K562 (cell line): ENCODE measurements around the gene DDIT3. TPM values are rescaled to one million over a fixed set of nuclear protein-coding genes. Genes with fewer than 3 reads are reported as not detected.

Source experiments
- CHD2 ChIP-seq: IDR thresholded peaks from 2 replicates; pipeline ENCODE4 v1.6.1; 2011; ENCODE audit warnings: low read depth, low read length
- ESRRB ChIP-seq: fragments of 250-450 bp; sonication (Bioruptor Pico); IDR thresholded peaks from 2 replicates; pipeline ENCODE4 v1.5.0; 2020; ENCODE audit warnings: mild to moderate bottlenecking, moderate library complexity, borderline replicate concordance
- FOXO4 ChIP-seq: fragments of 450-650 bp; formaldehyde crosslinking; IDR thresholded peaks from 2 replicates; pipeline ENCODE4 v1.4.0; 2020; ENCODE audit warnings: mild to moderate bottlenecking, moderate library complexity
- FOXP4 ChIP-seq: sonication (generic); formaldehyde crosslinking; IDR thresholded peaks from 2 replicates; pipeline ENCODE4 v1.8.0; 2022; ENCODE audit warnings: mild to moderate bottlenecking, missing genetic modification reagents, borderline replicate concordance
- KLF16 ChIP-seq: IDR thresholded peaks from 2 replicates; pipeline ENCODE4 v1.6.1; 2016; ENCODE audit warnings: antibody characterized with exemption
- LCOR ChIP-seq: sonication (generic); formaldehyde crosslinking; IDR thresholded peaks from 2 replicates; pipeline ENCODE4 v1.8.0; 2022; ENCODE audit warnings: mild to moderate bottlenecking, missing genetic modification reagents
- MAFK ChIP-seq: IDR thresholded peaks from 2 replicates; pipeline ENCODE4 v1.6.1; 2011; ENCODE audit warnings: low read length, improper control_type of control experiment
- NFIX ChIP-seq: fragments of 250-450 bp; sonication (Bioruptor Pico); IDR thresholded peaks from 2 replicates; pipeline ENCODE4 v1.4.0; 2020; ENCODE audit warnings: low read depth, mild to moderate bottlenecking, moderate library complexity
- NR4A1 ChIP-seq, 2 experiments: fragments of 250-450 bp in 1 of 2; fragments of 450-650 bp in 1 of 2; sonication (Bioruptor Pico) in 1 of 2; IDR thresholded peaks; 2 replicates each; pipeline versions ENCODE4 v1.4.0 to v1.6.1; 2016 to 2020; ENCODE audit warnings: mild to moderate bottlenecking in 2 of 2, missing compliant biosample characterization in 1 of 2, missing genetic modification characterization in 1 of 2, moderate library complexity in 1 of 2
- PREB ChIP-seq: sonication (generic); formaldehyde crosslinking; IDR thresholded peaks from 2 replicates; pipeline ENCODE4 v1.8.1; 2023; ENCODE audit warnings: mild to moderate bottlenecking, missing genetic modification reagents
- TEAD2 ChIP-seq: fragments of 450-650 bp; IDR thresholded peaks from 2 replicates; pipeline ENCODE4 v1.6.1; 2016; ENCODE audit warnings: missing genetic modification characterization, control low read depth, missing compliant biosample characterization
- ZNF184 ChIP-seq: sonication (generic); formaldehyde crosslinking; IDR thresholded peaks from 2 replicates; pipeline ENCODE4 v1.5.0; 2020; ENCODE audit warnings: missing genetic modification reagents
- ZNF23 ChIP-seq: fragments of 250-450 bp; sonication (Bioruptor Pico); IDR thresholded peaks from 2 replicates; pipeline ENCODE4 v1.4.0; 2020; ENCODE audit warnings: mild to moderate bottlenecking
- ZNF395 ChIP-seq: fragments of 200-800 bp; sonication (Bioruptor generic); IDR thresholded peaks from 2 replicates; pipeline ENCODE4 v1.6.1; 2017; ENCODE audit warnings: missing genetic modification characterization, missing compliant biosample characterization
- ZNF512 ChIP-seq: IDR thresholded peaks from 2 replicates; pipeline ENCODE4 v1.6.1; 2016; ENCODE audit warnings: missing genetic modification characterization, missing compliant biosample characterization
- ZNF655 ChIP-seq: fragments of 250-450 bp; sonication (Bioruptor Pico); IDR thresholded peaks from 2 replicates; pipeline ENCODE4 v1.5.0; 2021
- ZNF830 ChIP-seq: fragments of 250-450 bp; sonication (Bioruptor Pico); IDR thresholded peaks from 2 replicates; pipeline ENCODE4 v1.5.0; 2021; ENCODE audit warnings: mild to moderate bottlenecking
- polyA plus RNA-seq, 8 experiments: library from polyadenylated mRNA; depleted of rRNA in 4 of 8; stranded (reverse) in 5 of 8; unstranded in 3 of 8; fragments of >200 nt; fragmentation: Nextera tagmentation in 2 of 8; fragmentation: Illumina TruSeq in 1 of 8; extraction: Ambion mirVana in 2 of 8; extraction: Trizol in 1 of 8; gene quantifications; 2 replicates each; pipeline versions ENCODE4 v1.2.1 to v1.2.3, GENCODE V29; 2011 to 2014; ENCODE audit warnings: inconsistent platforms in 1 of 8, missing spikeins in 1 of 8
- total RNA-seq, 7 experiments: library from RNA; depleted of rRNA in 6 of 7; stranded (reverse); fragments of >200 nt in 6 of 7; fragmentation: Illumina TruSeq in 2 of 7; extraction: Trizol in 2 of 7; gene quantifications; 2 replicates each; pipeline versions ENCODE4 v1.2.1 to v1.2.3, GENCODE V29; 2011 to 2021; ENCODE audit warnings: low replicate concordance in 1 of 7

DDIT3 gene
- total and polyA plus RNA-seq, 9 of the 15 experiments (the other 6 are each of a cell fraction or from before 2014, with no cell fraction given) = 59.1 to 272 (median 89.9) TPM

- TF ChIP-seq FOXP4 (CRISPR knock-in tag) (no peak), ZNF655 (CRISPR knock-in tag) (no peak), ZNF512 (no peak), ESRRB (CRISPR knock-in tag) (no peak), ZNF830 (CRISPR knock-in tag) (no peak), MAFK (no peak), TEAD2 (tag) (0 out of 2 replicates have a peak, but pooled peaks have one; percentile 11), LCOR (no peak), ZNF395 (CRISPR knock-in tag) (no peak), FOXO4 (CRISPR knock-in tag) (no peak), PREB (CRISPR knock-in tag) (no peak), NFIX (CRISPR knock-in tag) (no peak), ZNF184 (CRISPR knock-in tag) (no peak), CHD2 (no peak; the same call in 1 of the 2 replicates), NR4A1 (CRISPR knock-in tag; IDR thresholded peaks at IDR 0.05) (peak; percentile 75; the same call in 1 of the 2 replicates), NR4A1 (tag; IDR thresholded peaks at IDR 0.05) (peak; percentile 87), KLF16 (peak; percentile 99), ZNF23 (CRISPR knock-in tag) (no peak)
Observed at GRCh38 chr12:57522011-57522886, 1.9 kb upstream of the DDIT3 start, which contains the start of gene MBD6 (continued).
